ENCODE measurements around the gene ATP11A. TPM values are rescaled to one million over a fixed set of nuclear protein-coding genes. Genes with fewer than 3 reads are reported as not detected.

ATP11A gene
- total RNA-seq, 4 donors from 2014 or later: 18.6 to 30.3 (median 26.8) TPM

- TF ChIP-seq CTCF (IDR thresholded peaks at IDR 0.05; ENCODE audit: low read depth): no peak
Measured at GRCh38 chr13:112929783-112930055, 239.9 kb downstream of the ATP11A start.

GRCh38 chr13:112930192-112930591 lies 240.4 kb downstream of the ATP11A start:
- TF ChIP-seq CTCF (IDR thresholded peaks at IDR 0.05; ENCODE audit: low read depth): no peak

- TF ChIP-seq CTCF (IDR thresholded peaks at IDR 0.05; ENCODE audit: low read depth): no peak
Measured at GRCh38 chr13:112931028-112931934, 241.4 kb downstream of the ATP11A start.

GRCh38 chr13:112932971-112933370 lies 243.1 kb downstream of the ATP11A start:
- no peak for TF ChIP-seq CTCF (IDR thresholded peaks at IDR 0.05; ENCODE audit: low read depth)

- TF ChIP-seq CTCF (IDR thresholded peaks at IDR 0.05; ENCODE audit: low read depth): no peak
Measured at GRCh38 chr13:112933649-112934048, 243.8 kb downstream of the ATP11A start.

GRCh38 chr13:112934078-112934477 lies 244.2 kb downstream of the ATP11A start:
- no peak for TF ChIP-seq CTCF (IDR thresholded peaks at IDR 0.05; ENCODE audit: low read depth)

Other genes with a start within 250 kb of the ATP11A start
- gene TUBGCP3, start 101.9 kb upstream of the ATP11A start, total RNA-seq: 10 to 100 TPM; 29.2 to 44.8 (median 34.8) TPM